ENCODE data around the gene NT5C2. TPM values are rescaled to one million over a fixed set of nuclear protein-coding genes. Genes with fewer than 3 reads are reported as not detected.
"Not testable (repeated sequence)": the region's sequence is repeated elsewhere in the genome, so short reads cannot be mapped to it uniquely, and the experiment has no call there.

NT5C2 gene
- 51.8 and 57.6 TPM in 2 replicates for total RNA-seq

DNA sequence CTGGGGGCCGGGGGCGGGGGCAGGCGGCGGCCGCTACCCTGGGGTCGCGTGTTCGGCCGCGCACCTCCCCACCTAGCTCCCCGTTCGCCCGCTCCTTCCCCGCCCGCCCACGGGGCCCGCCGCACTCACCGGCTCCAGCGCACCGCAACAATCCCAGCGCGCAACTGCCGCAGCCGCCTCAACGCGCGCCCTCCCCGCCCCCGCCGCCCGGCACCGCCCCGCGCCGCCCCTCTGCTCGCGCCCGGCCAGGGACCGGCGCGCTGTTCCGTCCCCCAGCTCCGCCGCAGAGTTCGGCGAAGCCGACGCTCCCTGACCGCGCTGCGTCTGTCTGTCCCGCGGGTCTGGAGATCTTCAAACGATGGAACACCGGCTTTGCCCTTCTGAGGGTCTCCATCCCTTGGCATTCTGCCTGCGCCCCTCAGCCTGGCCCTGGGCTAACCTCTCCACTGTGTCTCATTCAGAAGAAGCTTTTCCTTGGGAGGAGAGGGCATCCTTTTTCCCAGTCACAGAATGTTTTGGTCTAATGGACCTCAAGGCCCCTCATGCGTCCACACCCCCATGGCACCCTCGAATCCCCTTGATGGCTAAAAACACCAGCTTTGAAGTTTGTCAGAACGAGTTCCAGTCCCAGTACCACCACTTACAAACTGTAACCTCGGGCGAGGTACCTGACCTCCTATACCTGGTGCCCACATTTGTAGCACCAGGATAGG, at the start of gene NT5C2:
TSS of gene NT5C2 (minus strand) at position 166 of the 713 bp plus-strand sequence. CDS start 18,314 bp downstream, outside the sequence.
- H3K9me3 Mint-ChIP-seq: no peaks in the 10 kb centered on the region
- H3K36me3 Mint-ChIP-seq (ENCODE audit: low read depth): peaks cover 12% of the 10 kb centered on the region
- H3K4me1 Mint-ChIP-seq: peaks cover 36% of the 10 kb centered on the region
- H3K27ac Mint-ChIP-seq: peak within 1 kb of the TSS; percentile 99
- peak; percentile 95 for DNase-seq
- no peaks in the 10 kb centered on the region for H3K27me3 Mint-ChIP-seq
- H3K4me3 Mint-ChIP-seq: peak within 1 kb of the TSS; percentile 100
- intact Hi-C loops (cut with micrococcal nuclease): loop anchor here (2.0 to 10.0 kb wide), 3 partner anchors 58 to 274 kb away; partner anchors contain the start of genes CNNM2 and TAF5

GRCh38 chr10:103241262-103242011, 48.4 kb upstream of the NT5C2 start:
- Mint-ChIP-seq H3K36me3 (ENCODE audit: low read depth) (no peaks in the 10 kb centered on the region), H3K27me3 (peaks cover 3% of the 10 kb centered on the region), H3K27ac (peak overlapping the region; percentile 56), H3K9me3 (no peaks in the 10 kb centered on the region), H3K4me1 (peaks cover 24% of the 10 kb centered on the region), H3K4me3 (peak overlapping the region; percentile 56)
- DNase-seq: peak; percentile 74
- intact Hi-C loops (cut with micrococcal nuclease): loop anchor here (1.0 to 10.0 kb wide), 2 partner anchors 44 to 147 kb away; no protein-coding TSS in a partner anchor

DNA sequence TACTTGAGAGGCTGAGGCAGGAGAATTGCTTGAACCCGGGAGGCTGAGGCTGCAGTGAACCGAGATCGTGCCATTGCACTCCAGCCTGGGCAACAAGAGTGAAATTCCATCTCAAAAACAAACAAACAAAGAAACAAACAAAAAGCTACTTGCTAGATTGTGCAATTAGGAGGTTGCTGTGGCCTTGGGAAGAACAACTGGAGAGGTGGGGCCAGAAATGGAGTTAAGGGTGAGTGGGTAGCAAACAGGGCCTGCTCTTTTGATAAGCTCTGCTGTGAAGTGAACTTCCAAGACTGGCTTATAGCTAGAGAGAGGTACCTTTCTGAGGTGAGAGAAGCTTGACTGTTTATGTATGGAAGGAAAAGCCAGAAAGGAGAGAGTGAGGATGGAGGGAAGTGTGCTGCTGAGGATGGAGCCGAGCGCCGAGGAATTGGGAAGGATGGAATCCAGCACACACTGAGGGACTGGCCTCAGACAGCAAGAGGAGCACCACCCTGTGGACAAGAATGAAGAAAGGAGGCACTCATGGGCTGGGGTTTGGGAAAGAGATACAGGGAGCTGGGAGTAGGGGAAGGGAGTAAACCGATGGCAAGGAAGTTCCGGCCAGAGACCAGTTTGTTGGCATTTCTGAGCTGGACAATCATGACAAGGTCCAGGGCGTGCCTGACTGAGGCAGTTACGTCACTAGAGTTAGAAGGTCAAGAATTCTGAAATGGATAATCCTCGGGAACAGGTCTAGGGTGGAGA, 45.6 kb upstream of the NT5C2 start:
- Mint-ChIP-seq H3K4me1 (peaks cover 21% of the 10 kb centered on the region), H3K36me3 (ENCODE audit: low read depth) (no peaks in the 10 kb centered on the region), H3K9me3 (no peaks in the 10 kb centered on the region), H3K27me3 (no peaks in the 10 kb centered on the region), H3K4me3 (no peak overlapping the region), H3K27ac (no peak overlapping the region)
- no peak for DNase-seq
- intact Hi-C loops (cut with micrococcal nuclease): no loop called here

DNA sequence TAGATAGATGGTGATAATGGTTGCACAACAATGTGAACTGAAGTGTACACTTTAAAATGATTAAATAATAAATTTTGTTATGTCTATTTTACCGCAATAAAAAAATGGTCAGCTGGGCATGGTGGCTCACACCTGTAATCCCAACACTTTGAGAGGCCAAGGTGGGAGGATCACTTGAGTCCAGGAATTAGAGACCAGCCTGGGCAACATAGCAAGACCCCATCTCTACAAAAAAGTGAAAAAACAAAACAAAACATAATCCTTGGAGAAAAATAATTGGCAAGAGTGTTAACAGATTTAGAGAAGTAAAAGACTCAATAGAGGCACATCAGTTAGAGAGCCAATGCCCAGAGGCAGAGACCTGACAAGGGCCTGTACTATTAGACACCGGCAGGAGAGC, 42.7 kb upstream of the NT5C2 start:
- peaks cover 13% of the 10 kb centered on the region for H3K4me1 Mint-ChIP-seq
- intact Hi-C loops (cut with micrococcal nuclease): no loop called here

GRCh38 chr10:103232772-103233488, 39.9 kb upstream of the NT5C2 start:
- H3K27ac Mint-ChIP-seq: no peak overlapping the region
- no peaks in the 10 kb centered on the region for H3K36me3 Mint-ChIP-seq (ENCODE audit: low read depth)
- H3K9me3 Mint-ChIP-seq: no peaks in the 10 kb centered on the region
- intact Hi-C loops (cut with micrococcal nuclease): no loop called here
- H3K4me1 Mint-ChIP-seq: no peaks in the 10 kb centered on the region
- H3K27me3 Mint-ChIP-seq: no peaks in the 10 kb centered on the region
- no peak overlapping the region for H3K4me3 Mint-ChIP-seq
- no peak for DNase-seq

More for the DNA sequence above, 42.7 kb upstream of the NT5C2 start:
- DNase-seq: no peak
- no peaks in the 10 kb centered on the region for H3K36me3 Mint-ChIP-seq (ENCODE audit: low read depth)
- H3K4me3 Mint-ChIP-seq: no peak overlapping the region
- H3K9me3 Mint-ChIP-seq: no peaks in the 10 kb centered on the region
- no peaks in the 10 kb centered on the region for H3K27me3 Mint-ChIP-seq
- no peak overlapping the region for H3K27ac Mint-ChIP-seq

GRCh38 chr10:103232131-103232673, 39.1 kb upstream of the NT5C2 start:
- no peaks in the 10 kb centered on the region for H3K36me3 Mint-ChIP-seq (ENCODE audit: low read depth)
- no peak overlapping the region for H3K4me3 Mint-ChIP-seq
- intact Hi-C loops (cut with micrococcal nuclease): no loop called here
- H3K27ac Mint-ChIP-seq: no peak overlapping the region
- no peaks in the 10 kb centered on the region for H3K27me3 Mint-ChIP-seq
- no peaks in the 10 kb centered on the region for H3K9me3 Mint-ChIP-seq
- DNase-seq: no peak
- no peaks in the 10 kb centered on the region for H3K4me1 Mint-ChIP-seq

GRCh38 chr10:103231047-103231551, 38.0 kb upstream of the NT5C2 start:
- intact Hi-C loops (cut with micrococcal nuclease): no loop called here
- no peaks in the 10 kb centered on the region for H3K27me3 Mint-ChIP-seq
- no peaks in the 10 kb centered on the region for H3K9me3 Mint-ChIP-seq
- no peak overlapping the region for H3K27ac Mint-ChIP-seq
- no peaks in the 10 kb centered on the region for H3K36me3 Mint-ChIP-seq (ENCODE audit: low read depth)
- no peak for DNase-seq
- H3K4me1 Mint-ChIP-seq: no peaks in the 10 kb centered on the region
- no peak overlapping the region for H3K4me3 Mint-ChIP-seq

GRCh38 chr10:103227416-103227815, 34.3 kb upstream of the NT5C2 start:
- DNase-seq: no peak
- Mint-ChIP-seq H3K9me3 (peaks cover 8% of the 10 kb centered on the region), H3K4me1 (no peaks in the 10 kb centered on the region), H3K27me3 (peaks cover 2% of the 10 kb centered on the region), H3K27ac (no peak overlapping the region), H3K4me3 (no peak overlapping the region), H3K36me3 (ENCODE audit: low read depth) (no peaks in the 10 kb centered on the region)
- intact Hi-C loops (cut with micrococcal nuclease): no loop called here

GRCh38 chr10:103225939-103226338, 32.9 kb upstream of the NT5C2 start:
- DNase-seq: no peak
- Mint-ChIP-seq H3K27me3 (peaks cover 2% of the 10 kb centered on the region), H3K4me3 (no peak overlapping the region), H3K27ac (no peak overlapping the region), H3K36me3 (ENCODE audit: low read depth) (no peaks in the 10 kb centered on the region), H3K4me1 (no peaks in the 10 kb centered on the region), H3K9me3 (peaks cover 11% of the 10 kb centered on the region)
- intact Hi-C loops (cut with micrococcal nuclease): no loop called here

- intact Hi-C loops (cut with micrococcal nuclease); H3K4me3 Mint-ChIP-seq; H3K27ac Mint-ChIP-seq; DNase-seq; H3K27me3 Mint-ChIP-seq; H3K4me1 Mint-ChIP-seq; H3K36me3 Mint-ChIP-seq (ENCODE audit: low read depth): not testable (repeated sequence)
- peaks cover 11% of the 10 kb centered on the region for H3K9me3 Mint-ChIP-seq
Observed at GRCh38 chr10:103224721-103225120, 31.6 kb upstream of the NT5C2 start.

DNA sequence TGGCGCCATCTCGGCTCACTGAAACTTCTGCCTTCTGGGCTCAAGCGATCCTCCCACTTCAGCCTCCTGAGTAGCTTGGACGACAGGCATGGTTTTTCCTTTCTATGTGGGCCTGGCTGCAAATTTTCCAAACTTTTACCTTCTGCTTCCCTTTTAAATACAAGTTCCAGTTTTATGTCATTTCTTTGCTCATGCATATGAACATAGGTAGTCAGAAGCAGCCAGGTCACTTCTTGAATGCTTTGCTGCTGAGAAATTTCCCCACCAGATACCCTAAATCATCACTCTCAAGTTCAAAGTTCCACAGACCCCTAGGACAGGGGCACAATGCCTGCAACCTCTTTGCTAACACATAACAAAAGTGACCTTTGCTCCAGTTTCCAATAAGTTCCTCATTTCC, 31.1 kb upstream of the NT5C2 start:
- H3K4me1 Mint-ChIP-seq: no peaks in the 10 kb centered on the region
- intact Hi-C loops (cut with micrococcal nuclease): no loop called here
- H3K27me3 Mint-ChIP-seq: peaks cover 2% of the 10 kb centered on the region
- H3K4me3 Mint-ChIP-seq: no peak overlapping the region
- H3K36me3 Mint-ChIP-seq (ENCODE audit: low read depth): no peaks in the 10 kb centered on the region
- DNase-seq: no peak
- peaks cover 11% of the 10 kb centered on the region for H3K9me3 Mint-ChIP-seq
- no peak overlapping the region for H3K27ac Mint-ChIP-seq

- DNase-seq; H3K9me3 Mint-ChIP-seq; H3K4me1 Mint-ChIP-seq; H3K27me3 Mint-ChIP-seq; H3K4me3 Mint-ChIP-seq; H3K27ac Mint-ChIP-seq; H3K36me3 Mint-ChIP-seq (ENCODE audit: low read depth); intact Hi-C loops (cut with micrococcal nuclease): not testable (repeated sequence)
Observed at GRCh38 chr10:103216362-103216761, 23.3 kb upstream of the NT5C2 start.

DNA sequence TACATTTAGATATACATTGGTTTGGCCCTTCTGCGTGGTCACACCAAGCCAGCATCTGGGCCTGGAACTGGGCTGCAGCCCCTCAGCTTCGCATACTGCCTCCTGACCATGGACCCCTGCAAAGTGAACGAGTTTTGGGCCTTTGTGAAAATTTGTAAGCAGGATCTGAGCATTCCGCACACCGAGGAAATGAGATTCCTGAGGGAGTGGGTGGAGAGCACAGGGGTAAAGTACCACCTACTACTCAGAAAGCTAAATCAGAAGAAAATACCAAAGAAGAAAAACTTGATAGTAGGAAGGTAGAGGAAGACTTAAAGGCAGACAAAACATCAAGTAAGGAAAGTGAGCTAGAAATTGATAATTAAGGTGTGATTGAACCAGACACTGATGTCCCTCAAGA, 22.5 kb upstream of the NT5C2 start:
- Mint-ChIP-seq H3K4me1 (no peaks in the 10 kb centered on the region), H3K27me3 (peaks cover 4% of the 10 kb centered on the region), H3K36me3 (ENCODE audit: low read depth) (no peaks in the 10 kb centered on the region), H3K27ac (no peak overlapping the region), H3K9me3 (peaks cover 8% of the 10 kb centered on the region), H3K4me3 (no peak overlapping the region)
- intact Hi-C loops (cut with micrococcal nuclease): no loop called here
- DNase-seq: no peak

Measured in activated CD4-positive, alpha-beta T cell treated with anti-CD3 and anti-CD28 coated beads, Interleukin-2, amount 10 ng/mL, durations not matched to agents 24 days and 14 days (primary cell).